ENCODE measurements around the gene CTTN. TPM values are rescaled to one million over a fixed set of nuclear protein-coding genes. Genes with fewer than 3 reads are reported as not detected.

The CTTN gene
- total and polyA plus RNA-seq, 10 of the 15 experiments (the other 5 are each of a cell fraction or from before 2014, with no cell fraction given), result 1.1 to 37.8 (median 11.8) TPM

GRCh38 chr11:70456921-70457532, 58.7 kb downstream of the CTTN start:
- Histone ChIP-seq H3K27ac (ENCODE audit: control insufficient read depth, insufficient read depth) (no peak overlapping the region), H3K4me1 (ENCODE audit: control insufficient read depth, insufficient read depth, low read length) (peaks cover 18% of the 10 kb centered on the region), H3K79me2 (ENCODE audit: control insufficient read depth, insufficient read depth, low read length) (no peaks in the 10 kb centered on the region), H4K20me1 (ENCODE audit: control insufficient read depth, insufficient read depth) (no peaks in the 10 kb centered on the region), H3K27me3 (replicated peaks in 1 of 2; ENCODE audit: control insufficient read depth in 2 of 2, insufficient read depth in 2 of 2, low read length in 1 of 2) (no peaks in the 10 kb centered on the region), H2AFZ (ENCODE audit: control insufficient read depth, low read depth, low read length) (no peak overlapping the region), H3K36me3 (ENCODE audit: control insufficient read depth in 2 of 2, insufficient read depth in 2 of 2, low read length in 1 of 2) (no peaks in the 10 kb centered on the region), H3K4me3 (no peak overlapping the region), H3K4me2 (ENCODE audit: control insufficient read depth, insufficient read depth) (no peak overlapping the region), H3K9me3 (replicated peaks; ENCODE audit: control insufficient read depth, insufficient read depth, low read length) (peaks cover 3% of the 10 kb centered on the region; the same call in 2 of the 3 replicates), H3K9ac (ENCODE audit: control insufficient read depth, insufficient read depth, low read length) (no peak overlapping the region)
- SMC1A ChIA-PET (ENCODE audit: uncharacterized antibody, unreplicated experiment), result no interaction called here
- 67% methylated on average over 30 of the region's 31 CpGs for WGBS (ENCODE audit: insufficient coverage, insufficient replicate concordance, low lambda C conversion rate, missing lambda C conversion rate)
- POLR2A ChIA-PET, result no interaction called here
- FAIRE-seq (no peak), ATAC-seq (peak; percentile 66), DNase-seq (ENCODE audit: low read depth, low spot score) (no peak)
- in situ Hi-C loops (cut with MboI) (no loop called here), intact Hi-C loops (cut with micrococcal nuclease; ENCODE audit: unreplicated experiment) (no loop called here)
- BruUV-seq (replicated peaks), result no TSS peak
- TF ChIP-seq BACH1 (IDR thresholded peaks at IDR 0.05; ENCODE audit: borderline replicate concordance), result peak; percentile 66; the same call in 1 of the 2 replicates
- TF ChIP-seq ATF2 (IDR thresholded peaks at IDR 0.05; ENCODE audit: low read length), result no peak
- peak in 1 of 3 experiments; percentile 12; a peak in 1 of 6 replicates for TF ChIP-seq CTCF (IDR thresholded peaks at IDR 0.05 in 2 of 3, conservative IDR thresholded peaks at IDR 0.05 in 1 of 3; ENCODE audit: control insufficient read depth in 2 of 3, extremely low read depth in 1 of 3, insufficient read depth in 1 of 3, low read depth in 3 of 3, low read length in 3 of 3)
- peak; percentile 55 to 58; a peak in 2 of 4 replicates for TF ChIP-seq BHLHE40 (IDR thresholded peaks at IDR 0.05; ENCODE audit: borderline replicate concordance in 1 of 2, low read depth in 2 of 2, low read length in 1 of 2)
- no peak for TF ChIP-seq ZBTB11 (CRISPR knock-in tag; IDR thresholded peaks at IDR 0.05)
- peak; percentile 21; the same call in 1 of the 2 replicates for TF ChIP-seq RAD21 (IDR thresholded peaks at IDR 0.05; ENCODE audit: insufficient read depth, low read depth, low read length)
- peak; percentile 29; the same call in 1 of the 2 replicates for TF ChIP-seq RUNX3 (IDR thresholded peaks at IDR 0.05; ENCODE audit: low read length)
- 0 out of 2 replicates have a peak, but pooled peaks have one; percentile 27 for TF ChIP-seq EED (IDR thresholded peaks at IDR 0.05; ENCODE audit: low read depth)
- no peak for TF ChIP-seq NRF1 (conservative IDR thresholded peaks at IDR 0.05; ENCODE audit: low read depth, low read length)
- 0 out of 2 replicates have a peak, but pooled peaks have one; percentile 10 for TF ChIP-seq JUNB (IDR thresholded peaks at IDR 0.05)
- RAD21 ChIA-PET (ENCODE audit: unreplicated experiment), result no interaction called here
- CTCF ChIA-PET, result no interaction called here
